ENCODE measurements around the gene MRGPRE. TPM values are rescaled to one million over a fixed set of nuclear protein-coding genes. Genes with fewer than 3 reads are reported as not detected.
"Not testable (repeated sequence)": the region's sequence is repeated elsewhere in the genome, so short reads cannot be mapped to it uniquely, and the experiment has no call there.

MRGPRE gene
- polyA plus RNA-seq, 1 donor (not counting 4 experiments of a cell fraction or from before 2014, with no cell fraction given), result not detected

DNA sequence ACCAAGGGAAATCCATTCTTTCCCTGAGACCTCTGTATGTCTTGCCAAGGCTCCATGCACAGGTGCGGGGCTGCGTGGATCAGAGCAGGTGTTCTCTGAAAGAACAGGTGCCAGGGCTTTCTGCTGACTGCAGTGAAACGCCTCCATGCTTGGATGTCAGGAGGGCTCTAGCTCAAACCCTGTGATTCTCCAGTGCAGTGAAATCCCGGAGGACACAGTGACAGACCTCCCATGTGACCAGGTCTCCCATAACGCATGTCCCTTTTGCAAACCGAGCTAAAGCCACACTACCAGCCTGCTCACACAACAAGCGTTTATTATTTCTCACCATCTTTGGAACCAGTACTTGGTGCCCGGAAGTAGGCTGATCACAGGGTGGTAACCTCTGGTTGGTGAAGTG lies 41.4 kb upstream of the MRGPRE start:
- H3K27me3 ChIP-seq (ENCODE audit: control insufficient read depth, extremely low read depth, insufficient read depth, low read length); H3K9me3 ChIP-seq (ENCODE audit: control insufficient read depth, low read depth, low read length); FAIRE-seq; H3K4me1 ChIP-seq (ENCODE audit: control insufficient read depth, extremely low read depth, insufficient read depth, low read length); H3K36me3 ChIP-seq (ENCODE audit: control insufficient read depth in 2 of 2, extremely low read depth in 1 of 2, insufficient read depth in 2 of 2, low read length in 2 of 2); dilution Hi-C loops (cut with MboI; ENCODE audit: extremely low pct_ligation_motif_present, low sequenced_read_pairs); H4K20me1 ChIP-seq (ENCODE audit: control insufficient read depth, extremely low read depth, insufficient read depth, low read length); H3K9ac ChIP-seq (ENCODE audit: control insufficient read depth, extremely low read depth, insufficient read depth, low read length); H3K9me1 ChIP-seq (ENCODE audit: control insufficient read depth, extremely low read depth, insufficient read depth, low read length); H2AFZ ChIP-seq (ENCODE audit: control insufficient read depth, low read length); H3K4me3 ChIP-seq (ENCODE audit: control insufficient read depth in 2 of 3, extremely low read depth in 1 of 3, insufficient read depth in 2 of 3, low read depth in 1 of 3, low read length in 3 of 3); H3K27ac ChIP-seq (ENCODE audit: control insufficient read depth, insufficient read depth, low read length); DNase-seq (ENCODE audit: low read depth, low spot score); H3K4me2 ChIP-seq (ENCODE audit: control insufficient read depth, extremely low read depth, insufficient read depth, low read depth, low read length); H3K79me2 ChIP-seq (ENCODE audit: control insufficient read depth, insufficient read depth, low read length): not testable (repeated sequence)

DNA sequence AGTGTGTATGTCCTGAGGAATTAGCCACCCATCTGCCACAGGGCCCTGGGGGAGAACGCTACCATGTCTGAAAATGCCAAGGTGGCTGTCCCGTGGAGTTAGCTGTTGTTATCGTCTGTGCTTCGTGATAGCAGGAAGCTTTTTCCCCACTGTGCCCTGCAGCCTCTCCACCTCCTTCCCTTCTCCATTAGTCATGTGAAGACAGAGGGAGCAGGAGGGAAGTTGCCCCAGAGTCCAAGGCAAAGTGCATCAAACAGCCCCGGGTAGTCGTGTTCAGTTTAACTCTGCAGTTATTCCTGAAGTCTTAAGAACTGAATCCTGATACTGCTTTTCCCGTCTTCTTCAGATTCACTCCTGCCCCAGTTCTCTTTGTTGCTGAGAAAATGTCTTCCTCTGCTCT lies 30.3 kb upstream of the MRGPRE start:
- H2AFZ ChIP-seq (ENCODE audit: control insufficient read depth, low read length); H3K27ac ChIP-seq (ENCODE audit: control insufficient read depth, insufficient read depth, low read length); H3K9me1 ChIP-seq (ENCODE audit: control insufficient read depth, extremely low read depth, insufficient read depth, low read length); H3K9me3 ChIP-seq (ENCODE audit: control insufficient read depth, low read depth, low read length); H3K4me3 ChIP-seq (ENCODE audit: control insufficient read depth in 2 of 3, extremely low read depth in 1 of 3, insufficient read depth in 2 of 3, low read depth in 1 of 3, low read length in 3 of 3); H3K36me3 ChIP-seq (ENCODE audit: control insufficient read depth in 2 of 2, extremely low read depth in 1 of 2, insufficient read depth in 2 of 2, low read length in 2 of 2); FAIRE-seq; dilution Hi-C loops (cut with MboI; ENCODE audit: extremely low pct_ligation_motif_present, low sequenced_read_pairs); H3K4me2 ChIP-seq (ENCODE audit: control insufficient read depth, extremely low read depth, insufficient read depth, low read depth, low read length); H3K4me1 ChIP-seq (ENCODE audit: control insufficient read depth, extremely low read depth, insufficient read depth, low read length); H4K20me1 ChIP-seq (ENCODE audit: control insufficient read depth, extremely low read depth, insufficient read depth, low read length); H3K27me3 ChIP-seq (ENCODE audit: control insufficient read depth, extremely low read depth, insufficient read depth, low read length); DNase-seq (ENCODE audit: low read depth, low spot score); H3K9ac ChIP-seq (ENCODE audit: control insufficient read depth, extremely low read depth, insufficient read depth, low read length); H3K79me2 ChIP-seq (ENCODE audit: control insufficient read depth, insufficient read depth, low read length): not testable (repeated sequence)

DNA sequence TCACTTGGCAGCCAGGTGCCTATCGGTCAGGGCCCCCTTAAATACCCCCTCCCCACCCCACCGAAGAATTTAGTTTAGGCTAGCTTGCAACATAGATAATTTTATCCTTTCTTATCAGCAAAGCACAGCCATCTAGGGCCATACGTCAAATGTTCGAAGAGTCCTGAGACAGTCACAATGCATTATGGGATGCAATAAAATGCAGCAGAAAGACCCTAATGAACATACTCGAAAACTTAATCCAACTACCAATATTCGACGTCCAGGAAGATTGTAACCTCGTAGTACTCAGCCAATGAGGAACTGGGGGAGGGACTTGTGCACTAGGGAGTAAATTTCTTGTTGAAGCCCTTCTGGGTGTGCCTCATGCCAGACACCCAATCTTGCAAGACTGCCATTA lies 29.6 kb upstream of the MRGPRE start:
- H3K27ac ChIP-seq (ENCODE audit: control insufficient read depth, insufficient read depth, low read length); H2AFZ ChIP-seq (ENCODE audit: control insufficient read depth, low read length); H4K20me1 ChIP-seq (ENCODE audit: control insufficient read depth, extremely low read depth, insufficient read depth, low read length); DNase-seq (ENCODE audit: low read depth, low spot score); H3K9me3 ChIP-seq (ENCODE audit: control insufficient read depth, low read depth, low read length); H3K4me3 ChIP-seq (ENCODE audit: control insufficient read depth in 2 of 3, extremely low read depth in 1 of 3, insufficient read depth in 2 of 3, low read depth in 1 of 3, low read length in 3 of 3); H3K4me2 ChIP-seq (ENCODE audit: control insufficient read depth, extremely low read depth, insufficient read depth, low read depth, low read length); H3K9me1 ChIP-seq (ENCODE audit: control insufficient read depth, extremely low read depth, insufficient read depth, low read length); H3K4me1 ChIP-seq (ENCODE audit: control insufficient read depth, extremely low read depth, insufficient read depth, low read length); H3K36me3 ChIP-seq (ENCODE audit: control insufficient read depth in 2 of 2, extremely low read depth in 1 of 2, insufficient read depth in 2 of 2, low read length in 2 of 2); H3K9ac ChIP-seq (ENCODE audit: control insufficient read depth, extremely low read depth, insufficient read depth, low read length); dilution Hi-C loops (cut with MboI; ENCODE audit: extremely low pct_ligation_motif_present, low sequenced_read_pairs); H3K27me3 ChIP-seq (ENCODE audit: control insufficient read depth, extremely low read depth, insufficient read depth, low read length); FAIRE-seq; H3K79me2 ChIP-seq (ENCODE audit: control insufficient read depth, insufficient read depth, low read length): not testable (repeated sequence)

DNA sequence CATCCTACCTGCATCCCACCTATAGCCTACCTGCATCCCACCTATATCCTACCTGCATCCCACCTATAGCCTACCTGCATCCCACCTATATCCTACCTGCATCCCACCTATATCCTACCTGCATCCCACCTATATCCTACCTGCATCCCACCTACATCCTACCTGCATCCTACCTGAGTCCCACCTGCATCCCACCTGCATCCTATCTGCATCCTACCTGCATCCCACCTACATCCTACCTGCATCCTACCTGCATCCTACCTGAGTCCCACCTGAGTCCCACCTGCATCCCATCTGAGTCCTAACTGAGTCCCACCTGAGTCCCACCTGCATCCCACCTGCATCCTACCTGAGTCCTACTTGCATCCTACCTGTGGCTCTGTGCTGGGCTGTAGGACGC lies 25.3 kb upstream of the MRGPRE start:
- FAIRE-seq; H3K79me2 ChIP-seq (ENCODE audit: control insufficient read depth, insufficient read depth, low read length); H3K9ac ChIP-seq (ENCODE audit: control insufficient read depth, extremely low read depth, insufficient read depth, low read length); H3K36me3 ChIP-seq (ENCODE audit: control insufficient read depth in 2 of 2, extremely low read depth in 1 of 2, insufficient read depth in 2 of 2, low read length in 2 of 2); H3K27ac ChIP-seq (ENCODE audit: control insufficient read depth, insufficient read depth, low read length); H3K27me3 ChIP-seq (ENCODE audit: control insufficient read depth, extremely low read depth, insufficient read depth, low read length); H3K9me3 ChIP-seq (ENCODE audit: control insufficient read depth, low read depth, low read length); H3K4me1 ChIP-seq (ENCODE audit: control insufficient read depth, extremely low read depth, insufficient read depth, low read length); DNase-seq (ENCODE audit: low read depth, low spot score); H3K4me2 ChIP-seq (ENCODE audit: control insufficient read depth, extremely low read depth, insufficient read depth, low read depth, low read length); H2AFZ ChIP-seq (ENCODE audit: control insufficient read depth, low read length); H3K9me1 ChIP-seq (ENCODE audit: control insufficient read depth, extremely low read depth, insufficient read depth, low read length); dilution Hi-C loops (cut with MboI; ENCODE audit: extremely low pct_ligation_motif_present, low sequenced_read_pairs); H3K4me3 ChIP-seq (ENCODE audit: control insufficient read depth in 2 of 3, extremely low read depth in 1 of 3, insufficient read depth in 2 of 3, low read depth in 1 of 3, low read length in 3 of 3); H4K20me1 ChIP-seq (ENCODE audit: control insufficient read depth, extremely low read depth, insufficient read depth, low read length): not testable (repeated sequence)

DNA sequence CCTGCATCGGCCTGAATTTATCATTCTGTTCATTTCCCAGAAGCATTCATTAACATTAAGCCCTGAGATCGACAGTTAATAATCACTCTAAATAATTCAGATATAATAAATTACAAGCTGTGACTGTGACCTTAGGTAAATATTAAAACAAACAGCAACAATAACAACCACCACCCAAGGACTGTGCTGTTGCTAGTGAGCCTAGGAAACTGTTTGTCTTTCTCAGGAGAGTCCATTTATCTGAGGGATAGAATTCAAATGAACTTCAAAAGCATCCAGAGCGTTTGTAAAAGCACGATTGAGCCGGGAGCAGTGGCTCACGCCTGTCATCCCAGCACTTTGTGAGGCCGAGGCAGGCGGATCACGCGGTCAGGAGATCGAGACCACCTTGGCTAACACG lies 23.0 kb upstream of the MRGPRE start:
- H3K79me2 ChIP-seq (ENCODE audit: control insufficient read depth, insufficient read depth, low read length); H3K4me2 ChIP-seq (ENCODE audit: control insufficient read depth, extremely low read depth, insufficient read depth, low read depth, low read length); H3K9ac ChIP-seq (ENCODE audit: control insufficient read depth, extremely low read depth, insufficient read depth, low read length); H3K27ac ChIP-seq (ENCODE audit: control insufficient read depth, insufficient read depth, low read length); H3K36me3 ChIP-seq (ENCODE audit: control insufficient read depth in 2 of 2, extremely low read depth in 1 of 2, insufficient read depth in 2 of 2, low read length in 2 of 2); H2AFZ ChIP-seq (ENCODE audit: control insufficient read depth, low read length); H3K27me3 ChIP-seq (ENCODE audit: control insufficient read depth, extremely low read depth, insufficient read depth, low read length); FAIRE-seq; H3K4me1 ChIP-seq (ENCODE audit: control insufficient read depth, extremely low read depth, insufficient read depth, low read length); dilution Hi-C loops (cut with MboI; ENCODE audit: extremely low pct_ligation_motif_present, low sequenced_read_pairs); H3K9me1 ChIP-seq (ENCODE audit: control insufficient read depth, extremely low read depth, insufficient read depth, low read length); DNase-seq (ENCODE audit: low read depth, low spot score); H3K9me3 ChIP-seq (ENCODE audit: control insufficient read depth, low read depth, low read length); H4K20me1 ChIP-seq (ENCODE audit: control insufficient read depth, extremely low read depth, insufficient read depth, low read length); H3K4me3 ChIP-seq (ENCODE audit: control insufficient read depth in 2 of 3, extremely low read depth in 1 of 3, insufficient read depth in 2 of 3, low read depth in 1 of 3, low read length in 3 of 3): not testable (repeated sequence)

All from keratinocyte (primary cell).